Measurements from ENCODE around the gene ARID1B. TPM values are rescaled to one million over a fixed set of nuclear protein-coding genes. Genes with fewer than 3 reads are reported as not detected.
A peak's percentile ranks its signal among the peaks of the same experiment; 100 is the strongest.

Gene ARID1B
- total and polyA plus RNA-seq, 8 donors: 67.6 to 102 (median 99.0) TPM

DNA sequence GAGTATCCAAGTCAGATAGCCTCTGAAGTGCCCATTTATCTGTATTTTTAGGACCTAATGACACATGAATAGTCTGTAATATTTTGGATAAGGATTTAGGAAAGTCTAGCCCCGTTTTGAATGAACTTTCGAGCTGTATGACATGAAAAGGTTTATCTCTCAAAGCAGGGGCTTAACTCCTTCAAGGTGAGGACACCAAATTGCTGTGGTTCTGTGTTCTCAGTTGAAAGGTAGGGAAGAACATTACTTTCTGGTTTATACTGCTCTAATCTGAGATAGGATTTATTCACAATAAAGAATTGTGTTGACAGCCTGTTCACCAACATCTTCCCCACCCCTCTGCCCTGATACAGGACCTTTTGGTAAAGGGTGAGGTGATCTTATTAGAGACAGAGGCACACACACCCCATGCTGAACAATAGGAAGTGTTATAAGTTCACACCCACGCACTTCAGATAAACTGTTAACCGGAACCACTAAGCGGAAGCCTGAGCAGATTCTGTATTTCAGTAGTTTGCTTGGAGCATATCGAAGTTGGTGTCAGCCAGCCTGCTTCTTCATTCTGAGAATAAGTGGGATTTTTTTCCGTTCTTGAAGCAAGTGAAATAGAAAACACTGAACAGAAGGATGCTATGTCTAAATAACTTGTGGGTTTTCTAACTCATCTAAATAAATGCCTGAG lies 322.9 kb downstream of the ARID1B start:
- no peaks in the 10 kb centered on the region for H3K27me3 ChIP-seq
- intact Hi-C loops (cut with DNase I): no loop called here
- ATAC-seq: peak; percentile 19
- H3K4me1 ChIP-seq: peaks cover 0 to 19% of the 10 kb centered on the region in 2 donors
- H3K27ac ChIP-seq: peak overlapping the region in 1 of 2 donors; percentile 43
- TF ChIP-seq, protein P1, sequence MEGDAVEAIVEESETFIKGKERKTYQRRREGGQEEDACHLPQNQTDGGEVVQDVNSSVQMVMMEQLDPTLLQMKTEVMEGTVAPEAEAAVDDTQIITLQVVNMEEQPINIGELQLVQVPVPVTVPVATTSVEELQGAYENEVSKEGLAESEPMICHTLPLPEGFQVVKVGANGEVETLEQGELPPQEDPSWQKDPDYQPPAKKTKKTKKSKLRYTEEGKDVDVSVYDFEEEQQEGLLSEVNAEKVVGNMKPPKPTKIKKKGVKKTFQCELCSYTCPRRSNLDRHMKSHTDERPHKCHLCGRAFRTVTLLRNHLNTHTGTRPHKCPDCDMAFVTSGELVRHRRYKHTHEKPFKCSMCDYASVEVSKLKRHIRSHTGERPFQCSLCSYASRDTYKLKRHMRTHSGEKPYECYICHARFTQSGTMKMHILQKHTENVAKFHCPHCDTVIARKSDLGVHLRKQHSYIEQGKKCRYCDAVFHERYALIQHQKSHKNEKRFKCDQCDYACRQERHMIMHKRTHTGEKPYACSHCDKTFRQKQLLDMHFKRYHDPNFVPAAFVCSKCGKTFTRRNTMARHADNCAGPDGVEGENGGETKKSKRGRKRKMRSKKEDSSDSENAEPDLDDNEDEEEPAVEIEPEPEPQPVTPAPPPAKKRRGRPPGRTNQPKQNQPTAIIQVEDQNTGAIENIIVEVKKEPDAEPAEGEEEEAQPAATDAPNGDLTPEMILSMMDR (IDR thresholded peaks at IDR 0.05): no peak
- no peak overlapping the region for H3K4me3 ChIP-seq
- no peak for DNase-seq
- no peaks in the 10 kb centered on the region for H3K9me3 ChIP-seq
- H3K36me3 ChIP-seq: no peaks in the 10 kb centered on the region

DNA sequence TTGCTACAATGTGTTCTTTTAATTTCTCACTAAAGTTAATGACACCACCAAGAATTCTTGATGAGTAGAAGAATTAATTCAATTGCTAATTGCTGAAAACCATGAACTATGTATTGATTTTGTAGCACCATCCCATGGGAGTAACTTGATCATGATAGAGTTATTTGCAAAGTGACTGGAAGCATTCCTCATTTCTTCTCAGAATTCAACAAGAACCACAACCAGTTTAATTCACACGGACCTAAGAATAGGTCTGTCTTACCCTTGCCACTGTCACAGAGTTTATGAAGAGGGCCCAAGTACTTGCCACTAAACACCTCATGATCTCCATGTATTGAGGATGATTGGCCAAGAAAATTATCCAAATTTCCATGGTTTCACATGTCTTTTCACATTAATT lies 324.0 kb downstream of the ARID1B start:
- intact Hi-C loops (cut with DNase I): no loop called here
- Histone ChIP-seq H3K4me1 (peaks cover 0 to 19% of the 10 kb centered on the region in 2 donors), H3K27me3 (no peaks in the 10 kb centered on the region), H3K36me3 (no peaks in the 10 kb centered on the region), H3K27ac (no peak overlapping the region), H3K4me3 (no peak overlapping the region), H3K9me3 (no peaks in the 10 kb centered on the region)
- TF ChIP-seq, protein P1 (IDR thresholded peaks at IDR 0.05): no peak
- ATAC-seq (no peak), DNase-seq (no peak)

DNA sequence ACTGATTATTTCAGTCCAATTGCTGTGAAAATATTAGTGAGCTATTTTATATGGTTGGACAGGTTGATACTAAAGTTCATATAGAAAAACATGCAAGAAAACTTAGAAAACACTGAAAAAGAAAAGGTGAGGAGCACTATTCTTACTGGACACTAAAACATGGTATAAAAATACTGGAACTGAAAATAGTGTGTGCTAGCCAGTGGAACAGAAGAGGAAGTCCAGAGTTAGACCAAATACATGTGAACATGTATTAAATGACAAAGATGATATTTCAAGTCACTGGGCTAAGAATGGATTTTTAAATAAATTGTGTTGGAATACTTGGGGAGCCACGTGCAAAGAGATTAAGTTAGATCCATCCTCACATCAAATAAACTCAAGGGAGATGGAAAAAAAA lies 327.6 kb downstream of the ARID1B start:
- intact Hi-C loops (cut with DNase I): no loop called here
- Histone ChIP-seq H3K36me3 (no peaks in the 10 kb centered on the region), H3K27ac (no peak overlapping the region), H3K27me3 (no peaks in the 10 kb centered on the region), H3K4me1 (peaks cover 0 to 20% of the 10 kb centered on the region in 2 donors), H3K9me3 (no peaks in the 10 kb centered on the region), H3K4me3 (no peak overlapping the region)
- DNase-seq (no peak), ATAC-seq (no peak)
- TF ChIP-seq, protein P1 (IDR thresholded peaks at IDR 0.05): no peak

DNA sequence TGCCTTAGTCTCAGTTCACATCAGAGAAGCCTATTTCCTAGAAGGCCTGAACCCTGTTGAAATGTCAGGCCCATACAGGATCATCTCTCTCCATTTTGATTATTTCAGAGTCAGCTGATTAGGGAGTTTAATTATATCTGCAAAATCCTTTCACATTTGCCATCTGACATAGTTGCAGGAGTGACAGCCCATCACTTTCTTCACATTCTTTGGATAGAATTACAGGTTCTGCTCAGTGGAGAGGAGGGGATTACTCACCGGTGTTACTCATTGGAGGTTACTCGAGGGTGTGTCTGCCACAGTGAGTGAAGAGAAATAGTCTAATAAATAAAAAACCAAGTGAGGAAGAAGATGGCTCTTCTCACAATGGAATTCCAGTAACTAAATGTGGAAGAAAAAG lies 329.3 kb downstream of the ARID1B start:
- TF ChIP-seq, protein P1 (IDR thresholded peaks at IDR 0.05): no peak
- DNase-seq (no peak), ATAC-seq (peak; percentile 48)
- peaks cover 0 to 8% of the 10 kb centered on the region in 2 donors for H3K4me1 ChIP-seq
- intact Hi-C loops (cut with DNase I): no loop called here
- H3K27me3 ChIP-seq: no peaks in the 10 kb centered on the region
- peaks cover 0 to 6% of the 10 kb centered on the region in 2 donors for H3K36me3 ChIP-seq
- no peaks in the 10 kb centered on the region for H3K9me3 ChIP-seq
- H3K27ac ChIP-seq: no peak overlapping the region
- no peak overlapping the region for H3K4me3 ChIP-seq

DNA sequence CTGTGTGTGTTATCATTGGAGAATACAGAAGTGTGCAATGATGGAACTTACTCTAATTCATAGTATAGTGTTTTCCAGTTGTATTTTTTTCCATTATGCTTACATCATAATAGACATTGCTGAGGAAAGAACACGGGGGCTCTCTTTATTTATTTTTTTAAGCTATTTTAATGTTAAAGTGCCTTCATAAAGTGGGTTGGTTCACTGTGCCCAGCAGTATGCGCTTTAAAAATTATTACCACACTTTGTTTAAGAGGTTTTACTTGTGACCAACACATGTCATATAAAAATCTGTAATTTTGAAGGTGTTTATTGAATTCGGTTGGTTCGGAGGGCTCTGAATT lies 330.4 kb downstream of the ARID1B start:
- intact Hi-C loops (cut with DNase I): no loop called here
- Histone ChIP-seq H3K36me3 (peaks cover 0 to 6% of the 10 kb centered on the region in 2 donors), H3K4me1 (peaks cover 0 to 8% of the 10 kb centered on the region in 2 donors), H3K9me3 (no peaks in the 10 kb centered on the region), H3K4me3 (no peak overlapping the region), H3K27me3 (no peaks in the 10 kb centered on the region), H3K27ac (peak overlapping the region in 1 of 2 donors; percentile 57)
- DNase-seq (no peak), ATAC-seq (no peak)
- TF ChIP-seq, protein P1 (IDR thresholded peaks at IDR 0.05): no peak
